GM19099 (cell line): ENCODE measurements around the gene MARK3.

Experiments used
- POLR2A ChIP-seq: IDR thresholded peaks from 3 replicates; pipeline ENCODE4 v1.6.1; 2011; ENCODE audit warnings: low read depth; ENCODE audit not compliant: insufficient read length; ENCODE audit errors: extremely low read depth

MARK3 gene

DNA sequence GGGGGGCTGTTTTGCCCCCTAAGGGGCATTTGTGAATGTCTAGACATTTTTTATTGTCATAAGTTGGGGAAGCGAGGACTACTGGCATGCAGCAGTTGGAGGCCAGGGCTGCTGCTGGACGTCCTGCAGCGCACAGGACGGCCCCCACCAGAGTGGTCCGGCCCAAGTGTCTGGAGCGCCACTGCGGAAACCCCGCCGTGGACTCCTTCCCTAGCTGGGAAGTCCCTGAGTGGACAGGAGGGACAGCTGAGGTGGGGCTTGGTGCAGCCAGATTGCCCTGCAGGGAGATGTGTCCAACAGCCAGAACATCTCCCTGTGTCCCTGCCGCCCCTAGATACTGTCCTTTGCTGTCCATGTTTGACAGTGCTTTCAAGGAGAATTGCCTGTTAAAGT, 132.0 kb downstream of the MARK3 start:
- no peak for TF ChIP-seq POLR2A

DNA sequence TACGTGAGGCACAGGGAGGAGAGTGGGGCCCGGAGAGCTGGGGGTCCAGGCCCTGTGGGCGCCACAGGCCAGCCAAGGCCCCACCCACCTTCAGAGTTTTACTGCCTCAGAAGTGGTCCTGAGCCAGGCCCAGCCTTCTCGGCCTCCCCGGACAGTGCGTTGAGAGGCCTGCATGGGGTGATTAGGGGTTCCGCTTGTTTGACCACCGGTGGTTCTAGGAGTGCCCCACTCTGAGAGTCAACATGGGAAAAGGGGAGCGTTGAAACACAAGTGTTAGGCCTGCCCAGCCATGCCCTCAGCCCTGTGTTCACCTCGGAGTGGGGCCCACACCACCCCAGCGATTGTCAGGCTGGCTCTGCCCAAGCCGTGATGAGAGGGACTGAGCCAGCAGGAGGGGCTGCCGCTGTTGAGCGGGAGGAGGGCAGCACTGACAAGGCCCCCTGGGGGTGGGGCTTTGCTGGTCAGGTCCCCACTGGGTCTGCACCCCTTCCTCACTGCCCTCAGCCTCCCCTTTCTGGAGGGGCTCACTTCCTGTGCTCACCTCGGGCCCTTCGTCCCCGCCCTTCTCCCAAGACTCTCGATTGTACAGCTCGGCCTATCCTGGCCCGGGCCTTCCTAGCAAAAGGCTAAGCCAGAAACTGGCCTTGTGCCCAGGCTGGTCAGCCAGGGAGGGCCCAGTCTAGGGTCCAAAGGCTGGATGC, 132.7 kb downstream of the MARK3 start:
- TF ChIP-seq POLR2A, result no peak

DNA sequence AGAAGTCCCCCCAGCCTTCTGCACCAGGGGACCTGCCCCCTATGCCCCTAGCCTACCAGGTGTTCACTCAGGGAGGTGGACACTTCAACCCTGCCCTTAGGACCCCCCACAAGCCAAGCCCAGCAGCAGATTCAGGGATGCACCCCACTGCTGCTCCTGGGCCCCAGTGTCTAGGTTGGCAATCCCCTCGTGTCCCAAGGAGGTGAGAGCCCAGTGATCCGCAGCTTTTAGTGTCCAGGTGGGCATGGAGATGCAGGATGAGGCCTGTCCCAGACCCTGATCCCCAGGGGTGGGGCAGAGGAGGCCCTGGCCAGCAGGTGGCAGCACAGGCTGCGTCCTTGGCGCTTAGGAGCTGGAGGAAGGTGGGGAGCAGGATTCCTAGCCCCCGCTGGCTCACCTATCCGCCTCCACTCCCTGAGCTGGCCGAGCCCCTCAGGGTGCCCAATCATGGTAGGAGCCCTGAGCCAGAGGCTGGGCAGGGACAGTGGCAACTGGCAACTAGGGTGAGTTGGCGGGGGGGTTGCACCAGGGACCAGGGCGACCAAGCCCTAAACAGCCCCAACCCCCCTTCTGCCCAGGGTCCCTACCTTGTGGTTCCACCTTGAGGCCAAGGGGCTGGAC, 133.3 kb downstream of the MARK3 start:
- no peak for TF ChIP-seq POLR2A

DNA sequence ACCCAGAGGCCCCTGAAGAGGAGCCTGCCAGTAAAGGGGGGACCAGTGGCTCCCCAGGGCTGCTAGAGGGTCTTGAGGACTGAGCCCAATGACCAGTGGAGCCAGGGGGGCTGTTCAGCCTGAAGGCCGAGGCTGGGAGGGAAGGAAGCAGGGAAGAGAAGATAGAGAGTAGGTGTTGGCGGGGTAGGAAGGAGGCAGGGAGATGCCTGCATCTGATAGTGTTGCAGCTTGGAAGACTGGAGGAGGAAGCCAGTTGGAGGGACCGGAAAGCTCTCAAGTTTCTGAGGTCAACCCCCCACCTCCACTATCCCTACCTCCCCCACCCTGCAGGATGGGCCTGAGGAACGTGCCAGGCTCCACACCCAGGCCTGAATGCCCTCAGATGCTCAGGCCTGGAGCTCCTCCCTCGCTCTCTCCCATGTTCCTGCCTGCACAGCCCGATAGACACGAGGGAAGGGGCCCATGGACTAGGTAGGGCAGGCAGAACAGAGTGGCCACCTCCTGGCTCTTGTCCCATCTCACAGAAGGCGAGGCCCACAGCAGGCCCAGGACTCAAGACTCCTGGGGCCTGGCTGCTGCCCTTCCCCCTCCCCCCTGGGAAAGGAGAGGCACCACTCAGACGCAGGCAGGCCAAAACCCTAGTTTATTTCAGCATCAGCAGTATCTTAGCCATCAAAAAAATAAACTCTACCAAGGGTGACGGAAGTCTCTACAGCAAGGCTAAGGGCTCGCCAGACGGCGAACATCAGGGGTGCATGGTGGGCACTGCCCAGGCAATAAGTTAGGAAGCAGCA, 134.0 kb downstream of the MARK3 start:
- no peak for TF ChIP-seq POLR2A

DNA sequence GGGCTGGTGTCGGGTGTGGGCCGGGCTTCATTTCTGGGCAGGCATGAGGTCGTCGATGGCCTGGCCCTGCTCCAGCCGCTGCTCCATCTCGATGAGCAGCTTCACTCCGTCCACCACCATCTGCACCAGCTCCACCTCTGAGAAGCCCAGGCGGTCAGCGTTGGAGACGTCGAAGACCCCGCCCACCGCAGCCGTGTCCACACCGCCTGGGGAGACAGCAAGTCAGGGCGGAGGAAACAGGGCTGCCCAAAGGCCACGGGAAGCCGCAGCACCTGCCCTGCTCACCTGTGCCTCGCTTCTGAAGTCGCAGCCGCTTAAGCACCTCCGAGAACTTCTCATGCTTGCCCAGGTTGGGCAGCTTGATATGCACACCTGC, 134.6 kb downstream of the MARK3 start:
- TF ChIP-seq POLR2A, result no peak

DNA sequence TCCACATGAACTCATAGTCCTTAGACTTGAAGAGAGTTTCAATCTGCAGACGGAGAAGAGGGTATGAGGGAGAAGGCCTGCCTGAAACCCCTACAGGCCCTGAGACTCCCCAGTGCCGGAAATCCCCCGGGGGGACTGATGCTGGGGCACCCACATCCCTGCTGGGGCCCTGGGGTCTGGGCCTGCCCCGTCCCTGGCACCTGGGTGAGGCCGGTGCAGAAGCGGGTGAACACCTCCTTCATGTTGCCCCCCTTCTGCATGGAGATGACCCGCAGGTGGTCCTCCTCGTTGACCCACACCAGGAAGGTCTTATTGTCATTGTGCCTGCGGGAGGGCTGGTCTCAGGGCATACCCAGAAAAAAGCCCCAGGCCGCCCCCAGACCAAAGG, 135.0 kb downstream of the MARK3 start:
- TF ChIP-seq POLR2A, result no peak

DNA sequence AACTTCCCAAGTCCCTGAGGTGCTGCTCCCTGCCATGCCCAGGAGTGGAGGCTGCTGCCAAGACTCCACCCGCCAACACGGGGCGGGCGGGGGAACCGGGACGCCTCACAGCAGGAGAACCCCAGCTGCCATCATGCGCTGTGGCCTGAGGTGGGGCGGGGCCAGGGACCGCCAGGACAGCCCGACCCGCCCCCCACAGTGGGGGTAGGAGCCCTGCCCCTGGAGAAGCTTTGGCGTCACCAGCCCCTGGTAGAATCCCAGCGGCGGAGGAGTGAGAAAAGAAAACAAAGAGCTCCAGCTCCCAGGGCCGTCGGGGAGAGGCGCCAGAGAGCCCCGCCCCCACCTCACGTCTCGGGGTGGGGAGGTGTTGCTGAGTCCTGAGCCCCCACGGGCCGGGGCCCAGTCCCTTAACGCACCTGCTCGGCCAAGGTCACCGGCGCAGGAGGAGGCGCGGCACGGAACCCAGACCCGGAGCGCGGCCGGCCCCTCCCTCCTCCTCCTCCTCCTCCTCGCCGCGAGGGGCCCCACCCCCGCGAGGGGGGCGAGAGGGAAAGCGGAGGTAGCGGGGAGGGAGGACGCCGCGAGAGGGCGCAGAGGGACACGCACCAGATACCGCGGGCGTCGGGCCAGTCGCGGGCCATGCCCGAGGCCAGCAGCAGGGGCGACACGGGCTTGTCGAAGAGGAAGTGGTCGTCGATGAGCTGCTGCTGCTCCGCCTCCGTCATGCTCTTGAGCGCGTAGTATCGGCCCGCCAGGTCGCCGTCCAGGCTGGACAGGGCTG, 135.6 kb downstream of the MARK3 start:
- TF ChIP-seq POLR2A, result no peak

DNA sequence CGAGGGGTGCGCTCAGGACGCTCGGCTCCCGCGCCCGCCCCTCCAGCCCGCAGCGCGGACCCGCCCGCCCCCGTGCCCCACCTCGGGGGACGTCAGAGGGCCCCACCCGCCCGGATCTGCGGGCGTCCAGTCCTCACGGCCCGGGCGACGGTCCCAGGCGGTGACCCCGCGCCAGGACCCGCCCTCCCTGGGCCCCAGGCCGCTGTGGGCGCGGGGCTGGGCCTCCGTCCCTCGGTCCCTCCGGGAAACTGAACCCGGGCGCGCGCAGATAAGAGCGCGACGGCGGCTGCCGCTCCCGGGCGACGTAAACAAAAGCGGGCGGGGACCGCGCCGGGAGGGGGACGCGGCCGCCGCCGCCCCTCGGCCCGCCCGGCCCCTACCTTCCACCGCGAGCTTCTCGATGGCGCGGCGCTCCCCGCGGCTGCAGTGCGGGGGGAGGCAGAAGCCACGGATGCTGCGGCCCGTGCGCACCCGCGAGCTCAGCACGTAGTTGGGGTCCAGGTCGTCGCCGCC, 136.3 kb downstream of the MARK3 start:
- no peak for TF ChIP-seq POLR2A

DNA sequence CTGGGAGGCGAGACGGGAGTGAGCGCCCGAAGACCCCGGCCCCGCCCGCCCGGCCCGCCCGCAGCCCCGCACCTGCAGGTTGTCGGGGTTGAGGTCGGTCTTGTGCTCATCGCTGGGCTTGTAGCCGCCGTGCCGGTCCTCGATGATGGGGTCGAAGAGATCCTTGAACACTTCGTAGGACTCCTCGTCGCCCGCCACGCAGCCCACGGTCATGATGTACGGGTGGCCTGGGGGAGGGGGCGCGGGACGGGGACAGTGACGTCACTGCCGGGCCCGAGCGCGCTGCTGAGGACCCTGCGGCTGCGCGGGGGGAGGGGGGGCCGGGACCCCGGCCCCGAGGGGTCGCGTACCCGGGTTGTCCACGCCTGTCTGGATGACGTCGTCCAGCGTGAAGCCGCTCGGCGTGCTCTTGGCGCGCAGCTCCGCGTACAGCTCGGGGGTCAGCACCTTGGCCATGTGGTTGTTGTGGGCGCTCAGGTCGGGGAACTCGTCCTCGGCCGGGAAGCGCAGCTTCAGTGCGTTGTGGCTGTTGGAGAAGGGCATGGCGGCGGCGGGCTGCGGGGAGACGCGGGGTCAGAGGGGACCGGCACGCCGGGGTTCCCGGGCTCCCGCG, 136.8 kb downstream of the MARK3 start:
- TF ChIP-seq POLR2A, result no peak

DNA sequence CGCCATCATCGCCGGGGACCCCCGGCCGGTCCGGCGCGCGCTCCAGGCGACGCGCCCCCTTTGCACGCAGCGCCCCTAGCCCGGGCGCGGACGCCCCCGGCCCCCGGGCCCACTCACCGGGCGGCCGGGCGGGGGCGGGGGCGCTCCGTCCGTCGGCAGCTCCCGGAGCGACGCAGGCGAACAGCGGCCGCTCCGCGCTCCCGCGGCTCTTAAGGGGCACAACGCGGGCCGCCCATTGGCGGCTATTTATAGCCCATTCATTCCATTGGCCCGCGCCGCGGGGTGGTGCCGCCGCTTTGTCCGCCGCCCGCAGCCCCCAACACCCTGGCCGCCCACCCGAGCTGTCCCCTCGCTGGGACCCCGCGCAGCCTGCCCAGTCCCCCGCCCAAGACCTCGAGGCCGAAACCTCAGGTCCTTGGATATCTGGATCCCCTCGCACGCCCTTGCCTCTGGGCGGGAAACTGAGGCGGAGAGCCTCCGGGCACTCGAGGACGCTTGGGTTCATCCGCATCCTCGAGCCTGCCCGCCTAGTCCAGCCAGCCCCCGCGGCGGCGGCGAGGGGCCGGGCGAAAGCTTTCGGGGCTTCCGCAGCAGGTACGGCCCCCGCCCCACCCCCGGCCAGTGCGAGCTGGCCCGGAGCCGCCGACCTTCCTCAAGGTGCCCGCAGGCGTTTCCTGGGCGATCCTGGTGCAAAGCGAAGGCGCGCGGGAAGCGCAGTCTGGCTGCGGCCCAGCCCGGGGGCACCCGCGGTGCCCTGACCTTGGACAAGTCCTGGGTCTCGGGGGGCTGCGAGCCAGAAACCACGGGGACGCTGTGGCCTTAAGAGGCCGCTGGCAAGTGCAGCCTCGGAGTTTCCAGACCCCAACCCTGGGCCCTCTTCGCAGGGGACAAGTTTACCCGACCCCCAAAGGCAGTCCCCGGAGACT, 137.7 kb downstream of the MARK3 start, which contains the start of gene CKB:
Gene CKB, minus strand, starts transcription at position 182 of the 926 bp plus-strand sequence. CDS start 337 bp downstream, outside the sequence.
- TF ChIP-seq POLR2A, result no peak

DNA sequence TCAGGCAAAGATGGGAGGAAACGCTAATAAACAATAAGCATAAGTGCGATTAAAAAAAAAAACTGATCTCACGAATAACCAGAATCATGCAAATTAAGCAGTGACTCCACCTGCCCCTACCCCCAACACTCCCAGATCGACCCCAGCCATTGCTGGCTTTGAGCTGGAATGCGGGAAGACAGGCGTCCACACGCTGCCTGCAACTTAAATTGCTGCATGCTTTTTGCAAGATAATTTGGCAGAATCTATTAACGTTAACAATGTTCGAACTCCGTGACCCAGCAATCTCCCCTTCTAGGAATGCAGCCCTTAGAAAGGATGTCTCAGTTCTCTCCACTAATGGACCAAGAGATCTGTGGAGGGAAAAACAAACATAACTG, 138.3 kb downstream of the MARK3 start:
- no peak for TF ChIP-seq POLR2A

DNA sequence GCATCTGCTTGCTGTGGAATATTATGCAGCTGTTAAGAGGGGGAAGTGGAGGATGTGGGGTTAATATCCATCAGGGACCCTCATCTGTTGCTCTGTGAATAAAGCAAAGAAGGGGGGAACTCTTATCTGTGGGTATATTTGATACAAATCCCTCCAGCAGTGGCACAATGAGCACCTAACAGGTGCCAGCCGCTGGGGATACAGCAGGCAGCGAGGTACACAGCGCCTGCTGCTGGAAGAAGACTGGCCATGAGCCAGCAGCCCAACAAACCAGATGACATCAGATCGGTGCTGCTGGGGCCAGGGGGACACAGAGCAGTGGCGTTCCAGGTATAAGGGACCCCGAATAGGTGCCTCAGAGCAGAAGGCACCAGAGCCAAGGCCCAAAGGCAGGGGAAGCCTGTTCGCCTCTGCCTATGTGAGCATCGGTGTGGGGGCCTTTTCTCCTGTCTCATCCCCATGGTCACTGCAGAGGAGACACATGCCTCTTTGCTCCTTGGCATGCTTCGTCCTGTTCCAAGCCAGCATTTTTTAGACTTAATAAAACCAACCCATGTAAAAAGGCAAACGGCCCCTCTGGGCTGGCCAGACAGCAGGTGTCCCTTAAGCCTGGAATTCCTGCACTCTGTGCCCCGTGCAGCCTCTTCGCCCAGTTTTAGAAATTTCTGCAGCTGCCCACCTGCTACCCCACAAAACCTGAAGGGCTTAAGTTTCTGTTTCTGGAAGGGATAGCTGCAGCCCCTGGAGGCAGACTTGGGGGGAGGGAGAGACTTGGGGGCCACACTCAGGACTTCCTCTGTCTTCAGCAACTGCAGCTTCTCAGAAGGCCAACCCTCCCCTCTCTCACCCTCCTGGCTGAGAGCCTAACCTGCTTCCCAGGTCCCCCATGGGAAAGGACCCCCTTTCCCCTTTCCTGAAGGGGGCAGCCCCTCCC, 139.1 kb downstream of the MARK3 start:
- no peak for TF ChIP-seq POLR2A
